K562 (cell line): ENCODE results near the gene PLIN5. TPM values are rescaled to one million over a fixed set of nuclear protein-coding genes. Genes with fewer than 3 reads are reported as not detected.

Experiments used
- CBX2 ChIP-seq: fragments of 200-600 bp; sonication (generic); IDR thresholded peaks from one replicate; pipeline ENCODE4 v1.6.1; 2012; ENCODE audit warnings: mild to moderate bottlenecking, low read length, inconsistent platforms; ENCODE audit not compliant: insufficient read depth, poor library complexity, severe bottlenecking
- CEBPZ ChIP-seq: fragments of 150-350 bp; IDR thresholded peaks from 2 replicates; pipeline ENCODE4 v1.6.1; 2014; ENCODE audit warnings: low read depth, mild to moderate bottlenecking, low read length, borderline replicate concordance
- DMBX1 ChIP-seq: fragments of 250-450 bp; sonication (Bioruptor Pico); IDR thresholded peaks from 2 replicates; pipeline ENCODE4 v1.8.0; 2022; ENCODE audit warnings: inconsistent platforms, mild to moderate bottlenecking, moderate library complexity, borderline replicate concordance
- EP400 ChIP-seq: fragments of 450-650 bp; IDR thresholded peaks from 2 replicates; pipeline ENCODE4 v1.6.1; 2017; ENCODE audit warnings: antibody characterized with exemption, mild to moderate bottlenecking, moderate library complexity
- HMG20A ChIP-seq: fragments of 450-650 bp; formaldehyde crosslinking; conservative IDR thresholded peaks from 2 replicates; pipeline ENCODE4 v1.4.0; 2020; ENCODE audit warnings: mild to moderate bottlenecking, mixed read lengths
- MNT ChIP-seq, 2 experiments: fragments of 450-650 bp; conservative IDR thresholded peaks; 2 replicates each; pipeline ENCODE4 v1.6.1; 2017; ENCODE audit warnings: mild to moderate bottlenecking in 2 of 2, moderate library complexity in 2 of 2
- MYC ChIP-seq, 2 experiments: fragments of 250-450 bp in 1 of 2; sonication (Bioruptor Pico) in 1 of 2; IDR thresholded peaks; 2 replicates each; pipeline versions ENCODE4 v1.5.1 to v1.6.1; 2012 to 2021; ENCODE audit warnings: low read depth in 2 of 2, borderline replicate concordance in 1 of 2, improper control_type of control experiment in 1 of 2, low read length in 1 of 2, mild to moderate bottlenecking in 1 of 2, moderate library complexity in 1 of 2
- OTX1 ChIP-seq: fragments of 450-650 bp; formaldehyde crosslinking; IDR thresholded peaks from 2 replicates; pipeline ENCODE4 v1.4.0; 2022; ENCODE audit warnings: mild to moderate bottlenecking
- POLR2AphosphoS5 ChIP-seq: IDR thresholded peaks from 2 replicates; pipeline ENCODE4 v1.6.1; 2011; ENCODE audit warnings: mild to moderate bottlenecking, low read depth, low read length, moderate library complexity; ENCODE audit not compliant: control insufficient read depth, insufficient read depth
- POLR3G ChIP-seq: IDR thresholded peaks from 2 replicates; pipeline ENCODE4 v1.6.1; 2011; ENCODE audit not compliant: insufficient read length, insufficient replicate concordance; ENCODE audit errors: extremely low read depth
- ZKSCAN8 ChIP-seq: fragments of 200-800 bp; sonication (Bioruptor generic); IDR thresholded peaks from 2 replicates; pipeline ENCODE4 v1.6.1; 2016; ENCODE audit warnings: missing genetic modification characterization, missing compliant biosample characterization
- ZNF766 ChIP-seq: fragments of 200-800 bp; sonication (Bioruptor generic); conservative IDR thresholded peaks from 2 replicates; pipeline ENCODE4 v1.6.1; 2016; ENCODE audit warnings: missing genetic modification characterization, missing compliant biosample characterization
- polyA plus RNA-seq, 8 experiments: library from polyadenylated mRNA; depleted of rRNA in 4 of 8; stranded (reverse) in 5 of 8; unstranded in 3 of 8; fragments of >200 nt; fragmentation: Nextera tagmentation in 2 of 8; fragmentation: Illumina TruSeq in 1 of 8; extraction: Ambion mirVana in 2 of 8; extraction: Trizol in 1 of 8; gene quantifications; 2 replicates each; pipeline versions ENCODE4 v1.2.1 to v1.2.3, GENCODE V29; 2011 to 2014; ENCODE audit warnings: inconsistent platforms in 1 of 8, missing spikeins in 1 of 8
- total RNA-seq, 7 experiments: library from RNA; depleted of rRNA in 6 of 7; stranded (reverse); fragments of >200 nt in 6 of 7; fragmentation: Illumina TruSeq in 2 of 7; extraction: Trizol in 2 of 7; gene quantifications; 2 replicates each; pipeline versions ENCODE4 v1.2.1 to v1.2.3, GENCODE V29; 2011 to 2021; ENCODE audit warnings: low replicate concordance in 1 of 7

The PLIN5 gene
- total and polyA plus RNA-seq, 9 of the 15 experiments (the other 6 are each of a cell fraction or from before 2014, with no cell fraction given): 0.04 to 1.3 (median 0.50) TPM

- TF ChIP-seq POLR3G (no peak), CEBPZ (no peak), ZNF766 (CRISPR knock-in tag) (no peak), HMG20A (CRISPR knock-in tag) (no peak), POLR2AphosphoS5 (no peak), OTX1 (CRISPR knock-in tag) (no peak), DMBX1 (CRISPR knock-in tag) (no peak), MNT (conservative IDR thresholded peaks at IDR 0.05) (no peak), MYC (IDR thresholded peaks at IDR 0.05; ENCODE audit: low read depth, low read length) (no peak), MYC (CRISPR knock-in tag; IDR thresholded peaks at IDR 0.05; ENCODE audit: borderline replicate concordance, low read depth) (no peak), CBX2 (no peak), ZKSCAN8 (CRISPR knock-in tag) (no peak), EP400 (no peak)
These were observed 41.3 kb upstream of the PLIN5 start (continued) for GRCh38 chr19:4576016-4576933.
